ENCODE data around the gene PEX11B.

Gene PEX11B

GRCh38 chr1:145951526-145951925 lies 33.0 kb upstream of the PEX11B start:
- peaks cover 4 to 25% (median 8%) of the 10 kb centered on the region in 3 donors for H3K36me3 ChIP-seq
- no peaks in the 10 kb centered on the region for H3K27me3 ChIP-seq
- TF ChIP-seq, protein P1, sequence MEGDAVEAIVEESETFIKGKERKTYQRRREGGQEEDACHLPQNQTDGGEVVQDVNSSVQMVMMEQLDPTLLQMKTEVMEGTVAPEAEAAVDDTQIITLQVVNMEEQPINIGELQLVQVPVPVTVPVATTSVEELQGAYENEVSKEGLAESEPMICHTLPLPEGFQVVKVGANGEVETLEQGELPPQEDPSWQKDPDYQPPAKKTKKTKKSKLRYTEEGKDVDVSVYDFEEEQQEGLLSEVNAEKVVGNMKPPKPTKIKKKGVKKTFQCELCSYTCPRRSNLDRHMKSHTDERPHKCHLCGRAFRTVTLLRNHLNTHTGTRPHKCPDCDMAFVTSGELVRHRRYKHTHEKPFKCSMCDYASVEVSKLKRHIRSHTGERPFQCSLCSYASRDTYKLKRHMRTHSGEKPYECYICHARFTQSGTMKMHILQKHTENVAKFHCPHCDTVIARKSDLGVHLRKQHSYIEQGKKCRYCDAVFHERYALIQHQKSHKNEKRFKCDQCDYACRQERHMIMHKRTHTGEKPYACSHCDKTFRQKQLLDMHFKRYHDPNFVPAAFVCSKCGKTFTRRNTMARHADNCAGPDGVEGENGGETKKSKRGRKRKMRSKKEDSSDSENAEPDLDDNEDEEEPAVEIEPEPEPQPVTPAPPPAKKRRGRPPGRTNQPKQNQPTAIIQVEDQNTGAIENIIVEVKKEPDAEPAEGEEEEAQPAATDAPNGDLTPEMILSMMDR (IDR thresholded peaks at IDR 0.05): no peak
- H3K4me1 ChIP-seq: peaks cover 0 to 68% (median 42%) of the 10 kb centered on the region in 4 donors
- no peak for DNase-seq
- intact Hi-C loops (cut with DNase I; ENCODE audit: low total_unique reads): no loop called here
- H3K27ac ChIP-seq: no peak overlapping the region
- no peak overlapping the region for H3K4me3 ChIP-seq
- H3K9me3 ChIP-seq: no peaks in the 10 kb centered on the region

DNA sequence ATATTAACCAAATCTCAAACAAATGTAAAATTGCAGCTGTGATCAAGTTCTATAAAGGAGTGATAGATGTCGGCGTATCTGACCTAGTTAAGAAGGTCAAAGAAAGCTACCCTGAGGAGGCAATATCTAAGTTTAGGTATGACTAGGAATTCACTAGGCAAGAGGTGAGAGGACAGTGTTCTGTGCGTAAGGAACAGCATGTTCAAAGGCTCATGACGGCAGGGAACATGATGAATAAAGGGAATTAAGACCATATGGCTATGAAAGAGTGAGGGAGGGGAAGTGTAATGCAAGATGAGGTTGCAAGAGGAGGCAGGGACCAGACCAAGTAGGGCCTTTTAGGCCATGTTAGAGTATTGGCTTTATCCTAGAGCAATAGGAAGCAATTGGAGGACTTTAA lies 30.7 kb upstream of the PEX11B start:
- no peak overlapping the region for H3K4me3 ChIP-seq
- H3K4me1 ChIP-seq: peaks cover 0 to 45% (median 19%) of the 10 kb centered on the region in 4 donors
- intact Hi-C loops (cut with DNase I; ENCODE audit: low total_unique reads): no loop called here
- TF ChIP-seq, protein P1 (IDR thresholded peaks at IDR 0.05): no peak
- peaks cover 4 to 28% (median 14%) of the 10 kb centered on the region in 3 donors for H3K36me3 ChIP-seq
- no peaks in the 10 kb centered on the region for H3K9me3 ChIP-seq
- H3K27me3 ChIP-seq: no peaks in the 10 kb centered on the region
- DNase-seq: no peak
- H3K27ac ChIP-seq: no peak overlapping the region

- Histone ChIP-seq H3K9me3 (no peaks in the 10 kb centered on the region), H3K27ac (no peak overlapping the region), H3K4me3 (no peak overlapping the region), H3K27me3 (no peaks in the 10 kb centered on the region), H3K36me3 (peaks cover 4 to 45% (median 28%) of the 10 kb centered on the region in 3 donors), H3K4me1 (peaks cover 0 to 30% (median 9%) of the 10 kb centered on the region in 4 donors)
- intact Hi-C loops (cut with DNase I; ENCODE audit: low total_unique reads): no loop called here
- TF ChIP-seq, protein P1 (IDR thresholded peaks at IDR 0.05): no peak
- DNase-seq: no peak
Observed at GRCh38 chr1:145947551-145947950, 29.0 kb upstream of the PEX11B start.

DNA sequence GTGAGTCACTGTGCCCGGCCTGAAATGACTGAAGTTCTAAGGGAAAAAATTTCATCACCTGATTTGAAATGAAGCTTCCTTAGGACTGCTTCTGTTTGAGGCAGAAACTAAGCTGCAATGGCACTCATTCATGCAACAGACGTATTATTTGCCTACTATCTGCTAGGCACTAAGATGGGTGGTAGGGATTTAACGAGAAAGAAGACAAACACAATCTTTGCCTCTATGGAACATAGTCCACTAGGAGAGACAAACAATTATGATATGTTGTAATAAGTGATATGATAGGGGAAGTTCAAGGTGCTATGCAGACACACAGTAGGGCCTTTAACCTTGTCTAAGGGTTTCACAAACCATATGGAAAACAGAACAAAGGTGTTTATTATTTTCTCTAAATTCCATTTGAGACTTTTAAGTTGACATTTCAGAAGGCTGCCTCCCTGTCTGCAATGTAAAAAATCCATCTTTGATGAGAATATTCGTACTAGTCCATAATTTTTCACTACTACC lies 28.0 kb upstream of the PEX11B start:
- intact Hi-C loops (cut with DNase I; ENCODE audit: low total_unique reads): no loop called here
- H3K9me3 ChIP-seq: no peaks in the 10 kb centered on the region
- H3K27ac ChIP-seq: no peak overlapping the region
- peaks cover 0 to 22% (median 7%) of the 10 kb centered on the region in 4 donors for H3K4me1 ChIP-seq
- DNase-seq: no peak
- H3K4me3 ChIP-seq: no peak overlapping the region
- H3K27me3 ChIP-seq: no peaks in the 10 kb centered on the region
- peaks cover 13 to 55% (median 32%) of the 10 kb centered on the region in 3 donors for H3K36me3 ChIP-seq
- TF ChIP-seq, protein P1 (IDR thresholded peaks at IDR 0.05): no peak

DNA sequence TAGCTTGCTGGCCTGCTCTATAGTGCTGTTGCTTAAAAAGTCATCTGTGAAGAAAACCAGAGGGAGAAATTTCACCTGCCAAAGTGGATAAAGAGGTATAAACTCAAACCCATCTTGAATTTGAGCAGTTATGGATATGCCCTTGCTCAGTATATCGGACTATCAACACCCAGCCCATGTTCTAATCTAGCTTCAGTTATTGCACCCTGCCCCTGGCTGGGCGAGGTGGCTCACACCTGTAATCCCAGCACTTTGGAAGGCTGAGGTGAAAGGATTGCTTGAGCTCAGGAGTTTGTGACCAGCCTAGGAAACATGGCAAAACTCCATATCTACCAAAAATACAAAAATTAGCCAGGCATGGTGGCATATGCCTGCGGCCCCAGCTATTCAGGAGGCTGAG lies 26.0 kb upstream of the PEX11B start:
- Histone ChIP-seq H3K27me3 (no peaks in the 10 kb centered on the region), H3K4me3 (no peak overlapping the region), H3K9me3 (no peaks in the 10 kb centered on the region), H3K27ac (no peak overlapping the region), H3K4me1 (peaks cover 0 to 7% (median under 1%) of the 10 kb centered on the region in 4 donors), H3K36me3 (peaks cover 17 to 51% (median 32%) of the 10 kb centered on the region in 3 donors)
- intact Hi-C loops (cut with DNase I; ENCODE audit: low total_unique reads): no loop called here
- TF ChIP-seq, protein P1 (IDR thresholded peaks at IDR 0.05): no peak
- DNase-seq: no peak

GRCh38 chr1:145942871-145943270 lies 24.4 kb upstream of the PEX11B start:
- no peaks in the 10 kb centered on the region for H3K4me1 ChIP-seq
- H3K4me3 ChIP-seq: no peak overlapping the region
- H3K9me3 ChIP-seq: no peaks in the 10 kb centered on the region
- no peak overlapping the region for H3K27ac ChIP-seq
- H3K27me3 ChIP-seq: no peaks in the 10 kb centered on the region
- H3K36me3 ChIP-seq: peaks cover 19 to 49% (median 32%) of the 10 kb centered on the region in 3 donors
- intact Hi-C loops (cut with DNase I; ENCODE audit: low total_unique reads): no loop called here
- DNase-seq: no peak
- TF ChIP-seq, protein P1 (IDR thresholded peaks at IDR 0.05): no peak
